ENCODE results near the gene LTBP3.

DNA sequence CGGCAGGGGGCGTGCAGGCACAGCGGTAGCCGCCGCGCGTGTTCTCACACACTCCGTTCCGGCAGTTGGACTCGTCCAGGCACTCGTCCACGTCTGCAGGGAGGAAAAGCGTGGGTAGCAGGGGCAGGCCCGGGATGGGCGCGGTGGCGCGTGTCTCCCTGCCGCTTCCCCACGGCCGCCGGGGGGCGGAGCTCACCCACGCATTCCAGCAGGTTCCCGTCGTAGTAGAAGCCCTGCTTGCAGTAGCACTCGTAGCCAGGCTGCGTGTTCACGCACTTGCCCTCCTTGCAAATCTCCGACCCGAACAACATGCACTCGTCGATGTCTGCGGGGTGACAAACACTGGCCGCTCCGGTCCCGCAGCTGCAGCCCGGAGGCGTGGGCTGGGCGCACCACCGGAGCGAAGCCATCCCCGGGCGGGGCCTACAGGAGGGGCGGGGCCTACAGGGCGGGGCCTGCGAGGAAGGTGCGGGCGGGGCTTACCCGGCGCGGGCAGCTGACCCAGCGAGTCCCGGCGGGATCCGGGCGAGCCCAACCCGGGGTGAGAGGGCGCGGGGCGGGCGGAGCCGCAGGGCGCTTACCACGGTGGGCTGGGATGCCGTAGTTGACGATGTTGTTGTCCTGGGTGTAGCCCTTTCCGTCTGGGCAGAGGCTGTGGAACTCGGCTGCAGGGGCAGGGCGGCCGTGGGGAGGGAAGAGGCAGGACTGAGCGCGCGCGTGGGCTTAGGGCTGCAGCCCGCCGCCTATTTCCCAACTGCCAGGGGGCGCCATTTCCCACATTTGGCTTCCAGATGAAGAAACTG lies 17.7 kb downstream of the LTBP3 start:
- TF ChIP-seq, protein P1, sequence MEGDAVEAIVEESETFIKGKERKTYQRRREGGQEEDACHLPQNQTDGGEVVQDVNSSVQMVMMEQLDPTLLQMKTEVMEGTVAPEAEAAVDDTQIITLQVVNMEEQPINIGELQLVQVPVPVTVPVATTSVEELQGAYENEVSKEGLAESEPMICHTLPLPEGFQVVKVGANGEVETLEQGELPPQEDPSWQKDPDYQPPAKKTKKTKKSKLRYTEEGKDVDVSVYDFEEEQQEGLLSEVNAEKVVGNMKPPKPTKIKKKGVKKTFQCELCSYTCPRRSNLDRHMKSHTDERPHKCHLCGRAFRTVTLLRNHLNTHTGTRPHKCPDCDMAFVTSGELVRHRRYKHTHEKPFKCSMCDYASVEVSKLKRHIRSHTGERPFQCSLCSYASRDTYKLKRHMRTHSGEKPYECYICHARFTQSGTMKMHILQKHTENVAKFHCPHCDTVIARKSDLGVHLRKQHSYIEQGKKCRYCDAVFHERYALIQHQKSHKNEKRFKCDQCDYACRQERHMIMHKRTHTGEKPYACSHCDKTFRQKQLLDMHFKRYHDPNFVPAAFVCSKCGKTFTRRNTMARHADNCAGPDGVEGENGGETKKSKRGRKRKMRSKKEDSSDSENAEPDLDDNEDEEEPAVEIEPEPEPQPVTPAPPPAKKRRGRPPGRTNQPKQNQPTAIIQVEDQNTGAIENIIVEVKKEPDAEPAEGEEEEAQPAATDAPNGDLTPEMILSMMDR (IDR thresholded peaks at IDR 0.05) = peak; percentile 71 to 97 (median 92)
- TF ChIP-seq POLR2A (IDR thresholded peaks at IDR 0.05) (peak; percentile 21), EP300 (IDR thresholded peaks at IDR 0.05) (peak; percentile 50)
